Adrenal gland (tissue), 12 donors: ENCODE measurements around the gene CPLX4. TPM values are rescaled to one million over a fixed set of nuclear protein-coding genes. Genes with fewer than 3 reads are reported as not detected.

ENCODE experiments used
- DNase-seq, 7 donors: peaks; one replicate each; pipeline ENCODE4 v3.0.0-alpha.2; 2019 to 2020
- H3K27ac ChIP-seq, 5 donors: fragments of 200-600 bp; sonication (generic) in 4 of 5; 1 replicate in 3 of 5; 2 replicates in 2 of 5; pipeline versions ENCODE4 v1.5.1 to v1.8.0; 2016 to 2020; ENCODE audit warnings: mild to moderate bottlenecking in 1 of 5
- H3K27me3 ChIP-seq: fragments of 200-600 bp; 2 replicates; pipeline ENCODE4 v1.8.0; 2021
- H3K36me3 ChIP-seq, 2 donors: fragments of 200-600 bp; replicated peaks in 1 of 2; 1 replicate in 1 of 2; 2 replicates in 1 of 2; pipeline versions ENCODE4 v1.5.1 to v1.8.0; 2018 to 2022
- H3K4me1 ChIP-seq, 2 donors: fragments of 200-600 bp; replicated peaks in 1 of 2; 1 replicate in 1 of 2; 2 replicates in 1 of 2; pipeline versions ENCODE4 v1.5.1 to v1.8.0; 2018 to 2021
- H3K4me3 ChIP-seq, 4 donors: fragments of 200-600 bp; sonication (generic) in 3 of 4; one replicate each; pipeline ENCODE4 v1.5.1; 2016 to 2018
- H3K9me3 ChIP-seq, 3 donors: fragments of 200-600 bp; sonication (generic) in 1 of 3; replicated peaks in 1 of 3; 1 replicate in 2 of 3; 2 replicates in 1 of 3; pipeline versions ENCODE4 v1.5.1 to v1.8.0; 2016 to 2021
- POLR2A ChIP-seq, 2 donors: fragments of 450-650 bp; IDR thresholded peaks; one replicate each; pipeline ENCODE4 v1.6.1; 2017; ENCODE audit warnings: antibody characterized with exemption in 2 of 2, mild to moderate bottlenecking in 2 of 2, moderate library complexity in 1 of 2
- whole genome bisulfite sequencing, 4 donors: extraction: QIAGEN DNeasy Blood & Tissue Kit in 2 of 4; methylation state at CpG; one replicate each; pipeline versions ENCODE4 v1.1.5 to v1.1.7; 2013 to 2017; 5-methylcytosine and 5-hydroxymethylcytosine counted together
- intact Hi-C, 2 donors: fragments of 100-400 bp; cut with DNase I; formaldehyde crosslinking; loops; one replicate each; pipeline versions ENCODE4 v1.14.1 to v1.15.0; 2022 to 2023
- polyA plus RNA-seq, 3 donors: library from polyadenylated mRNA; stranded (reverse); fragments of 200-250 nt in 2 of 3; fragments of 350-450 nt in 1 of 3; fragmentation: Illumina TruSeq in 1 of 3; extraction: RNeasy Lipid Tissue Mini Kit (QIAGEN cat#74804) in 1 of 3; gene quantifications; one replicate each; pipeline ENCODE4 v1.2.3, GENCODE V29; 2013 to 2014
- total RNA-seq, 9 donors: library from RNA; depleted of rRNA in 4 of 9; stranded (reverse); fragments of >200 nt in 4 of 9; fragments of 120-200 nt in 1 of 9; fragmentation: NEBNext Ultra II Directional in 1 of 9; extraction: Animal tissue kit (Norgen Biotek cat#: 25700) in 1 of 9; gene quantifications; one replicate each; pipeline versions ENCODE4 v1.1.0 to v1.2.4, GENCODE V29; 2013 to 2023
- TF ChIP-seq, protein P1 (sequence below), 6 experiments: fragments of 450-650 bp in 4 of 6; fragments of 200-600 bp in 2 of 6; sonication (generic) in 1 of 6; IDR thresholded peaks; 1 replicate in 5 of 6; 2 replicates in 1 of 6; pipeline versions ENCODE4 v1.5.1 to v1.8.0; 2016 to 2021; ENCODE audit warnings: antibody characterized with exemption in 6 of 6, mild to moderate bottlenecking in 2 of 6, moderate library complexity in 1 of 6
- donor health status: healthy with polysubstance abuse.
- donor health status: Bipolar disorder and iron deficiency.
- donor health status: DM: yes; HTN: yes; CAD: no.
- donor health status: DM: no; HTN: no; CAD: no.
- donor health status: DM: no; HTN: no; CAD: no.
- donor health status: DM: yes; HTN: yes; CAD: no.

Gene CPLX4
- total and polyA plus RNA-seq, 12 donors: 0.11 TPM; not detected in 11

GRCh38 chr18:59279722-59280121 lies 38.7 kb downstream of the CPLX4 start:
- 29 to 43% (median 34%) methylated on average over 1 of the region's 1 CpG for WGBS, 4 donors
- Histone ChIP-seq H3K27me3 (peaks cover 45% of the 10 kb centered on the region), H3K27ac (no peak overlapping the region), H3K4me1 (no peaks in the 10 kb centered on the region), H3K36me3 (no peaks in the 10 kb centered on the region), H3K9me3 (no peaks in the 10 kb centered on the region), H3K4me3 (no peak overlapping the region)
- TF ChIP-seq, protein P1, sequence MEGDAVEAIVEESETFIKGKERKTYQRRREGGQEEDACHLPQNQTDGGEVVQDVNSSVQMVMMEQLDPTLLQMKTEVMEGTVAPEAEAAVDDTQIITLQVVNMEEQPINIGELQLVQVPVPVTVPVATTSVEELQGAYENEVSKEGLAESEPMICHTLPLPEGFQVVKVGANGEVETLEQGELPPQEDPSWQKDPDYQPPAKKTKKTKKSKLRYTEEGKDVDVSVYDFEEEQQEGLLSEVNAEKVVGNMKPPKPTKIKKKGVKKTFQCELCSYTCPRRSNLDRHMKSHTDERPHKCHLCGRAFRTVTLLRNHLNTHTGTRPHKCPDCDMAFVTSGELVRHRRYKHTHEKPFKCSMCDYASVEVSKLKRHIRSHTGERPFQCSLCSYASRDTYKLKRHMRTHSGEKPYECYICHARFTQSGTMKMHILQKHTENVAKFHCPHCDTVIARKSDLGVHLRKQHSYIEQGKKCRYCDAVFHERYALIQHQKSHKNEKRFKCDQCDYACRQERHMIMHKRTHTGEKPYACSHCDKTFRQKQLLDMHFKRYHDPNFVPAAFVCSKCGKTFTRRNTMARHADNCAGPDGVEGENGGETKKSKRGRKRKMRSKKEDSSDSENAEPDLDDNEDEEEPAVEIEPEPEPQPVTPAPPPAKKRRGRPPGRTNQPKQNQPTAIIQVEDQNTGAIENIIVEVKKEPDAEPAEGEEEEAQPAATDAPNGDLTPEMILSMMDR (IDR thresholded peaks at IDR 0.05): no peak
- TF ChIP-seq POLR2A (IDR thresholded peaks at IDR 0.05): no peak
- intact Hi-C loops: no loop called here
- no peak for DNase-seq

DNA sequence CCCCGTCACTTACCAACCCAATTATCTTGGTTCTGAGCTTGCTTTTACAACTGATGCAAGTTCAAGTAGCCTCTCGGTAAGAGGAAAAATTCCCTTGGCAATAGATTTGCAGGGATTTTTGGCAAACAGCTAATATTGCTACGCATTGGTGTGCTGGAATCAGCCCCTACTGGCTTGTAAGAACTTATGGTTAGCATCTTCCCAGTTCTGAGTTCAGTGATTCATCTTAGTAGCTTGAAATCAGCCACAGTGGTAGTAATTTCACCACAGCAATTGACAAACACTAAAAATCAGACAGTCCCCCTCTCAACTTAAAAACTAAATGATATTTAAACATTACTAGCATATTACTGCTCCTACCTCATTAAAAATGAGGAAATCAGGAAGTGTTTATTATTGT lies 39.3 kb downstream of the CPLX4 start:
- no peak overlapping the region for H3K27ac ChIP-seq
- peaks cover 51% of the 10 kb centered on the region for H3K27me3 ChIP-seq
- TF ChIP-seq POLR2A (IDR thresholded peaks at IDR 0.05): no peak
- TF ChIP-seq, protein P1 (IDR thresholded peaks at IDR 0.05): no peak
- WGBS, 4 donors: 72 to 82% (median 75%) methylated on average over 3 of the region's 3 CpGs
- no peak overlapping the region for H3K4me3 ChIP-seq
- no peaks in the 10 kb centered on the region for H3K36me3 ChIP-seq
- intact Hi-C loops: no loop called here
- H3K4me1 ChIP-seq: no peaks in the 10 kb centered on the region
- no peak for DNase-seq
- no peaks in the 10 kb centered on the region for H3K9me3 ChIP-seq

DNA sequence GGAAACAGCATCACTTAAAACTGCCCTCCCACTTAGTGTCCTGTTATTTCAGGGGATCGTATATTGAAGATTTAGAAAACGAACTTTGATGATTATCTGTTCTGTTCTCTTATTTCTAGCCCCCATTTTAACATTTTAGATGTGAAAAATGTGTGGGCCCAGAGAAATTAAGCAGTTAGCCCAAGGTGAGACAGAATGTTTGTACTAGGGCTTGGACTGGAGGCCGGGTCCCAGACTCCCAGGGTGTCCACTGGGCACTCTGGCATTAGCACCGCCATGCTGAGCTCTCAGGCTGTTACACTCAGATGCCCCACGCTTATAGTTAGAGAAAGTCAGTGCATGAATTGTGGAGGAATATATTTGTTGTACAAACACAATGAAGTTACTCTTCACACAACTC lies 39.7 kb downstream of the CPLX4 start:
- H3K4me1 ChIP-seq: peaks cover 0 to 1% of the 10 kb centered on the region in 2 donors
- 65 to 71% (median 70%) methylated on average over 5 of the region's 5 CpGs for WGBS, 4 donors
- DNase-seq: no peak
- H3K27me3 ChIP-seq: peaks cover 54% of the 10 kb centered on the region
- no peak overlapping the region for H3K27ac ChIP-seq
- intact Hi-C loops: no loop called here
- H3K4me3 ChIP-seq: no peak overlapping the region
- TF ChIP-seq POLR2A (IDR thresholded peaks at IDR 0.05): no peak
- H3K9me3 ChIP-seq: no peaks in the 10 kb centered on the region
- no peaks in the 10 kb centered on the region for H3K36me3 ChIP-seq

GRCh38 chr18:59276047-59276446 lies 42.4 kb downstream of the CPLX4 start:
- 41 to 51% (median 43%) methylated on average over 5 of the region's 5 CpGs for WGBS, 4 donors
- Histone ChIP-seq H3K27me3 (peaks cover 69% of the 10 kb centered on the region), H3K27ac (no peak overlapping the region), H3K4me3 (no peak overlapping the region), H3K9me3 (no peaks in the 10 kb centered on the region), H3K36me3 (no peaks in the 10 kb centered on the region), H3K4me1 (peaks cover 0 to 19% of the 10 kb centered on the region in 2 donors)
- DNase-seq: no peak
- intact Hi-C loops: no loop called here
- TF ChIP-seq, protein P1 (IDR thresholded peaks at IDR 0.05): no peak
- TF ChIP-seq POLR2A (IDR thresholded peaks at IDR 0.05): no peak

DNA sequence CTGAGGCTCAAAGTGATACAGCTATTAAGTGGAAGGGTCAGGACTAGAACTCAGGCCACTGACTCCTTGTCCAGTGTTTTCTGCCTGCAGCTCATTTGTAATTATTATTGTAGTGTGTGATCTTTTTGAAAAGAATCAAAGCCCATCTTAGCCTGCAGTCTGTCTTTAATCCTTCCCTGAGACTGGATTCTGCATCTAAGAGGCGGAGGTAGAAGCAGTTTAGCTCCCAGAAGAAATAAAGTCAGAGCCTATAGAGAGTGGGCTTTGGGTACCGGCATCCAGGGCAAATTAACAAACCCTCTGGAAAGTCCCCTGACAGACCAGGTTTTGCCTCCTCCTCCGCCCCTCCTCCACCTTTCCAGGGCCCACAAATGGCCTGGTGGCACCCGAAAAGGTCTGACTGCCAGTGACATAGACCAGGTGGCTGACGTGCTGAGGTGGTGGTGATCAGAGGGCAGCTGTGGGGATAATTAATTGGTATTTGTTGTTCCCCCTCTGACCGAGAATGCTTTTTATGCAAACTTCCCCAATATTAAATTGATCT lies 43.0 kb downstream of the CPLX4 start:
- H3K4me1 ChIP-seq: peaks cover 0 to 19% of the 10 kb centered on the region in 2 donors
- DNase-seq: no peak
- H3K9me3 ChIP-seq: no peaks in the 10 kb centered on the region
- intact Hi-C loops: no loop called here
- peaks cover 69% of the 10 kb centered on the region for H3K27me3 ChIP-seq
- H3K4me3 ChIP-seq: no peak overlapping the region
- no peak for TF ChIP-seq POLR2A (IDR thresholded peaks at IDR 0.05)
- TF ChIP-seq, protein P1 (IDR thresholded peaks at IDR 0.05): no peak
- no peaks in the 10 kb centered on the region for H3K36me3 ChIP-seq
- 31 to 55% (median 46%) methylated on average over 6 of the region's 6 CpGs for WGBS, 4 donors
- H3K27ac ChIP-seq: no peak overlapping the region
